Coronary artery (tissue), 2 donors: Measurements from ENCODE around the gene GRIN2A.

Experiments
- DNase-seq: peaks from one replicate; pipeline ENCODE4 v3.0.0-alpha.2; 2017; ENCODE audit warnings: low spot score
- H3K27ac ChIP-seq, 2 donors: fragments of 200-600 bp; sonication (generic); one replicate each; pipeline ENCODE4 v1.5.1; 2016 to 2019
- H3K4me3 ChIP-seq: fragments of 200-600 bp; sonication (generic); 2 replicates; pipeline ENCODE4 v1.5.1; 2016; ENCODE audit warnings: mild to moderate bottlenecking, moderate library complexity
- TF ChIP-seq, protein P1 (sequence below): fragments of 200-600 bp; sonication (generic); IDR thresholded peaks from one replicate; pipeline ENCODE4 v1.5.1; 2019; ENCODE audit warnings: antibody characterized with exemption

GRIN2A gene

DNA sequence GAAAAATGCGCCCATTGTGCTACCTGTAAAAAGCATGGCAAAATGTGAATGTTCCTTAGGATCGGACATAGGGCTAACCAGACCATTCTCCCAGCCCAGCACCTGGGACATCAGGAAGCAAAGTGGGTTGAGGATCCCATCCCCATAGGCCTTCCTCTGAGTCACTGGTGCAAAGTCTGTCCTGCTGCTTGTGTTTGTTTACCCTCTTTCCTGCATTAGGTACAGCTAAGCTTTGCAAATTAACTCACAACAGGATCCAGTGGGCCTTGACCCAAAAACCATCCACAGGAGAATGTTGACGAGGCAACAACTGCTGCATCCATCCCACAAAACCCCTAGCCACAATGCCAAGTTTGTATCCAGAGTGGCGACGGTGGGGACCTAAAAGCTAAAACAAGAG is 106.2 kb downstream of the GRIN2A start:
- no peak for DNase-seq
- TF ChIP-seq, protein P1, sequence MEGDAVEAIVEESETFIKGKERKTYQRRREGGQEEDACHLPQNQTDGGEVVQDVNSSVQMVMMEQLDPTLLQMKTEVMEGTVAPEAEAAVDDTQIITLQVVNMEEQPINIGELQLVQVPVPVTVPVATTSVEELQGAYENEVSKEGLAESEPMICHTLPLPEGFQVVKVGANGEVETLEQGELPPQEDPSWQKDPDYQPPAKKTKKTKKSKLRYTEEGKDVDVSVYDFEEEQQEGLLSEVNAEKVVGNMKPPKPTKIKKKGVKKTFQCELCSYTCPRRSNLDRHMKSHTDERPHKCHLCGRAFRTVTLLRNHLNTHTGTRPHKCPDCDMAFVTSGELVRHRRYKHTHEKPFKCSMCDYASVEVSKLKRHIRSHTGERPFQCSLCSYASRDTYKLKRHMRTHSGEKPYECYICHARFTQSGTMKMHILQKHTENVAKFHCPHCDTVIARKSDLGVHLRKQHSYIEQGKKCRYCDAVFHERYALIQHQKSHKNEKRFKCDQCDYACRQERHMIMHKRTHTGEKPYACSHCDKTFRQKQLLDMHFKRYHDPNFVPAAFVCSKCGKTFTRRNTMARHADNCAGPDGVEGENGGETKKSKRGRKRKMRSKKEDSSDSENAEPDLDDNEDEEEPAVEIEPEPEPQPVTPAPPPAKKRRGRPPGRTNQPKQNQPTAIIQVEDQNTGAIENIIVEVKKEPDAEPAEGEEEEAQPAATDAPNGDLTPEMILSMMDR = no peak
- Histone ChIP-seq H3K4me3 (no peak overlapping the region), H3K27ac (no peak overlapping the region)

DNA sequence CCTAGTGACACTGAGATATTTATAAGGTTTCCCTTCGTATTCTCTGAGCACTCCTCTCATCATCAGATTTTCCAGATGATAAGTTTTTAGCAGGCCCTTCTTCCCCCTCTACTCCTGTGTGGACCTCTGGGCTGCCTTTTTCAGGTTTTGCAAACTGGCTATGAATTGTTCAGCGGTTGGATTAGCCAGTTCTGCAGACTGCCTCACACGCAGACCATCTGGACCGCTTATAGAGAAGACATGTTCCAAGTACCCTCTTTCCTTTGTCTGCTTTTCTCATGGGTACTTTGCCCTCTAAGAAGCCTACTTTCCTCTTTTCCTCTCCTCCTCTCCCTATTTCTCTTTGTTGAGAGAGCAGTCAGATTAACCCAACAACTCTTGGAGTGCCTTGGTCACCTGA is 111.6 kb downstream of the GRIN2A start:
- DNase-seq = no peak
- Histone ChIP-seq H3K4me3 (no peak overlapping the region), H3K27ac (no peak overlapping the region)
- TF ChIP-seq, protein P1 = no peak

DNA sequence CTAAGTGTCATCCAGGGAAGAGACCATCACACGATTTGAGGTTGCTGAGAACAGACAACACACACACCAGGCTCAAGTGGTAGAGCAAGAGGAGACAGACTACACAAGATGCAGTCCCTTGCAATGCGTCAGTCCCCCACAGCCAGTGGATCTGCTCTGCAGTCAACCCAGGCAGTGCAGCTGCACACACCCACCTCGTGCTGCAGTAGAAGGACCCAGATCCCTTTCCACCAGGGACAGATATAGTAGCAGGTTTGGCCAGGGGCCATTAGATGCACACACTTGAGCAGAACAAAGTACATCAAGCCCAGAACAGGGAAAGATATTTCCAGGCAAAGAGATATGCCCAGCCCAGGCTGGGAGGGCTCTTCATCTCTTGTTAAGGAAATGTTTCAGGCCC is 112.9 kb downstream of the GRIN2A start:
- no peak overlapping the region for H3K27ac ChIP-seq
- TF ChIP-seq, protein P1 = no peak
- no peak overlapping the region for H3K4me3 ChIP-seq
- DNase-seq = no peak

DNA sequence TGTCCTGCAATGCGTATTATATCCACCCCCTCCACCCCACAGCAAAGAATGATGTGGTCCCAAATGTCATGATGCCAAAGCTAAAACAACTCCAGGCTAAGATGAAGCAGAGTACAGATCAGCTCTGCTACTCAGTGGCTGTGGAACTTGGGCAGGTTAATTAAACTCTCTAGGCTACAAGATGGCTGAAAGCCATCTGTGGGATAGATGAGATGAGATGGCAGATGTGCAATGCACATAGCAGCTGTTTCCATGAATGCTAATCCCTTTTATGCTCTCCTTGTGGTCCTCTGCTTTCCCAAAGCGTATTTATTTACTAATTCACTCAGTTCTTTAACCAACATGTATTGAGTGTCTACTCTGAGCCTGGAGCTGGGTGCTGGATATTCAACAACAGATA is 114.4 kb downstream of the GRIN2A start:
- Histone ChIP-seq H3K27ac (no peak overlapping the region), H3K4me3 (no peak overlapping the region)
- DNase-seq = no peak
- TF ChIP-seq, protein P1 = no peak

DNA sequence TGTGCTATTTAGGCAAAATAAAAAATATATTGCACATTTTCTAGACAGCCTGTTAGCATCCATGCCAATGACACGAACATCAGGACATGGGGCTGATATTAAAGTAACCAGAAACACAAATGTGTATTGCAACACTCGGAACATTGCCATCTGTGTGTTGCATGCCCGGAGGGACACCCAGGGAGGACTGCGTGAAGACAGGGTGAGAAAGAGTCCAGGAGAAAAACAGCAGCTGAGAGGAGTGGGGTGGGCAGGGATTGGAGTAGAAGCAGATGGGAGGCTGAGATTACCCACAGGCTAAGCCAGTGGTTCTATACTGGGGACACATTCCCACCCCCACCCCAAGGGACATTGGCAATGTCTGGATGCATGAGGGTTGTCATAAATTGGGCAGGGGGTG is 114.8 kb downstream of the GRIN2A start:
- DNase-seq = no peak
- TF ChIP-seq, protein P1 = no peak
- no peak overlapping the region for H3K27ac ChIP-seq
- H3K4me3 ChIP-seq = no peak overlapping the region

DNA sequence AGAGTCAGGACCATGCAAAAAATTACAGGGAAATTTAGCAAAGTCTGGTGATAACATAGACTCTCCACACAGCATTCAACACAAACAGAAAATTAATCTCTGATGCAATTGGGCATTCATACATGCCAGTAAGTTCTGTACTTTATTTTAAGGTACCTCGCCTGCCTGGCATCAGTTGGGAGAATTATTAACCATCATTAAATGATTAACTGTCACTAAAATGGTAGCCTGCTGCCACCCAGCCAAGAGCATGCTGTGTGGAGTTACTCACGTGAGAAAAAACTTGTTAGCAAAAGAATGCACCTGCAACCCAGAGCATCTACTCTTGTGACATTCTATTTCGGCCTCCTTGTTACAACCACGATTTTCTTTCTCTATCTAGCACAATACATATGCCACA is 117.2 kb downstream of the GRIN2A start:
- Histone ChIP-seq H3K4me3 (no peak overlapping the region), H3K27ac (no peak overlapping the region)
- TF ChIP-seq, protein P1 = no peak
- no peak for DNase-seq

DNA sequence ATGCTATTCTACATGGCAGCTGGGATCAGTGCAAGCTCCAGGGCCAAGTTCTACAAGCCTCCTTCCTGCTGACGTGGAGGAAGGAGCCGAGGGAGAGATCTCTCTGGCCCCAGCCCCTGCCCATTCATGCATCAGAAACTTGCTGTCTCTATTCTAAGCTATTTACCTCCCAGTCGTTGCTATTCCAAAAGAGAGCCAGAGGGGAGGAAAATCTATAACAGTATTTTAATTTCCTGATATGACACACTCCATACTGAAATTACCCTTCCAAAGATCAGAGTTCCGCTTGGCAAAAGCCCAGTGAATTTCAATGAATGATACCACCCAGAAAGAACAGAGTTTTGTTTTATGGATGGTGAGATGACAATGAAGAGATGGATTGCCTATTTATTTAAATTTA is 133.4 kb downstream of the GRIN2A start:
- no peak overlapping the region for H3K27ac ChIP-seq
- TF ChIP-seq, protein P1 = no peak
- H3K4me3 ChIP-seq = no peak overlapping the region
- DNase-seq = no peak
